PFSK-1 (cell line): ENCODE results near the gene GFM1.

ENCODE experiments used
- FOXP2 ChIP-seq: optimal IDR thresholded peaks from 2 replicates; pipeline ENCODE3; 2011; ENCODE audit warnings: borderline replicate concordance, control low read depth, inconsistent platforms; ENCODE audit not compliant: insufficient read depth; ENCODE audit errors: extremely low read length, extremely low read depth
- POLR2AphosphoS5 ChIP-seq: IDR thresholded peaks from 2 replicates; pipeline ENCODE4 v1.6.1; 2012; ENCODE audit warnings: low read depth, mild to moderate bottlenecking, control low read depth, low read length, moderate library complexity
- REST ChIP-seq, 2 experiments: IDR thresholded peaks; 2 replicates each; pipeline versions ENCODE4 v1.6.1 to v1.8.0; 2011 to 2012; ENCODE audit warnings: low read depth in 2 of 2, low read length in 2 of 2, control low read depth in 1 of 2, inconsistent platforms in 1 of 2, mild to moderate bottlenecking in 1 of 2, moderate library complexity in 1 of 2; ENCODE audit not compliant: insufficient read depth in 1 of 2
- SIN3A ChIP-seq: IDR thresholded peaks from 2 replicates; pipeline ENCODE4 v1.6.1; 2012; ENCODE audit warnings: mild to moderate bottlenecking, low read length, moderate library complexity, borderline replicate concordance; ENCODE audit not compliant: insufficient read depth
- TAF1 ChIP-seq: IDR thresholded peaks from 2 replicates; pipeline ENCODE4 v1.6.1; 2012; ENCODE audit warnings: low read length, control low read depth, borderline replicate concordance; ENCODE audit not compliant: insufficient read depth

GRCh38 chr3:158712443-158712842 lies 68.1 kb downstream of the GFM1 start:
- TF ChIP-seq POLR2AphosphoS5 = no peak
- TF ChIP-seq SIN3A = no peak
- no peak for TF ChIP-seq TAF1
- TF ChIP-seq REST (IDR thresholded peaks at IDR 0.05; ENCODE audit: insufficient read depth in 1 of 2, low read depth in 2 of 2, low read length in 2 of 2) = no peak
- no peak for TF ChIP-seq FOXP2
